Endothelial cell of umbilical vein (primary cell): Measurements from ENCODE around the gene SH3RF1. TPM values are rescaled to one million over a fixed set of nuclear protein-coding genes. Genes with fewer than 3 reads are reported as not detected.

Experiments used
- BruUV-seq: library from RNA; stranded (reverse); fragments of 400-500 nt; replicated peaks from 2 replicates; lab custom pipeline; 2021; lab: Mats Ljungman, UMichigan
- CTCF ChIA-PET: fragments of 300-600, 350-600 bp; sonication (Branson Sonifier 250); formaldehyde crosslinking; loops from one replicate; lab custom pipeline; 2021; ENCODE audit warnings: antibody characterized with exemption, inconsistent platforms; lab: Charles Lee
- POLR2A ChIA-PET: fragments of 300-600, 350-600 bp; sonication (Branson Sonifier 250); formaldehyde crosslinking; loops from one replicate; lab custom pipeline; 2021; ENCODE audit warnings: antibody characterized with exemption, inconsistent platforms; lab: Charles Lee
- DNase-seq: peaks from one replicate; pipeline ENCODE4 v3.0.0-alpha.2; 2011; ENCODE audit warnings: low read depth, low spot score
- FAIRE-seq: peaks from 2 replicates; lab custom pipeline; 2011; peaks lifted over from hg19 to GRCh38; lab: Jason Lieb, UNC
- H2AFZ ChIP-seq: 2 replicates; pipeline ENCODE4 v1.6.0; 2012; ENCODE audit warnings: low read depth, low read length, control low read depth, inconsistent platforms
- H3K27ac ChIP-seq: 2 replicates; pipeline ENCODE4 v1.5.1; 2011; ENCODE audit warnings: low read depth, mild to moderate bottlenecking, control low read depth, low read length, moderate library complexity; ENCODE audit not compliant: insufficient read depth
- H3K27me3 ChIP-seq, 2 experiments: 2 replicates each; pipeline versions ENCODE4 v1.6.0 to v1.6.1; 2011; ENCODE audit warnings: low read length in 2 of 2, mixed read lengths in 1 of 2; ENCODE audit not compliant: control insufficient read depth in 2 of 2, insufficient read depth in 2 of 2
- H3K36me3 ChIP-seq, 2 experiments: 2 replicates in 1 of 2; 3 replicates in 1 of 2; pipeline ENCODE4 v1.5.1; 2011; ENCODE audit warnings: low read length in 2 of 2, mild to moderate bottlenecking in 1 of 2, moderate library complexity in 1 of 2; ENCODE audit not compliant: control insufficient read depth in 2 of 2, insufficient read depth in 2 of 2; ENCODE audit errors: extremely low read depth in 1 of 2
- H3K4me1 ChIP-seq: 3 replicates; pipeline ENCODE4 v1.5.1; 2011; ENCODE audit warnings: mild to moderate bottlenecking, low read length; ENCODE audit not compliant: control insufficient read depth, insufficient read depth; ENCODE audit errors: extremely low read depth
- H3K4me2 ChIP-seq: 2 replicates; pipeline ENCODE4 v1.6.1; 2011; ENCODE audit warnings: low read length, control low read depth, mixed read lengths; ENCODE audit not compliant: insufficient read depth
- H3K4me3 ChIP-seq, 3 experiments: fragments of 200-600 bp in 1 of 3; sonication (generic), shearing (Covaris generic) in 1 of 3; replicated peaks in 1 of 3; 2 replicates each; pipeline ENCODE4 v1.5.1; 2011 to 2016; ENCODE audit warnings: control low read depth in 3 of 3, low read length in 3 of 3, mild to moderate bottlenecking in 2 of 3, inconsistent platforms in 1 of 3, low read depth in 1 of 3, moderate library complexity in 1 of 3; ENCODE audit not compliant: insufficient read depth in 1 of 3
- H3K79me2 ChIP-seq: 2 replicates; pipeline ENCODE4 v1.6.0; 2012; ENCODE audit warnings: low read length, inconsistent platforms; ENCODE audit not compliant: control insufficient read depth, insufficient read depth
- H3K9ac ChIP-seq: replicated peaks from 2 replicates; pipeline ENCODE3; 2011; ENCODE audit warnings: low read length, control low read depth; ENCODE audit not compliant: insufficient read depth; ENCODE audit errors: extremely low read depth
- H3K9me1 ChIP-seq: replicated peaks from 3 replicates; pipeline ENCODE4 v1.6.0; 2011; ENCODE audit warnings: mild to moderate bottlenecking, low read length; ENCODE audit not compliant: control insufficient read depth, insufficient read depth; ENCODE audit errors: extremely low read depth
- H3K9me3 ChIP-seq: replicated peaks from 2 replicates; pipeline ENCODE4 v1.5.1; 2012; ENCODE audit warnings: low read length, inconsistent platforms; ENCODE audit not compliant: control insufficient read depth, insufficient read depth
- H4K20me1 ChIP-seq: replicated peaks from 2 replicates; pipeline ENCODE3; 2011; ENCODE audit warnings: mild to moderate bottlenecking, low read length; ENCODE audit not compliant: control insufficient read depth, insufficient read depth; ENCODE audit errors: extremely low read depth
- EZH2 ChIP-seq: IDR thresholded peaks from 2 replicates; pipeline ENCODE4 v1.6.1; 2012; ENCODE audit warnings: borderline replicate concordance, low read depth, mild to moderate bottlenecking, moderate library complexity, low read length, inconsistent platforms; ENCODE audit not compliant: severe bottlenecking
- FOS ChIP-seq: IDR thresholded peaks from 2 replicates; pipeline ENCODE4 v1.6.1; 2011; ENCODE audit warnings: mild to moderate bottlenecking, low read length, moderate library complexity, borderline replicate concordance; ENCODE audit not compliant: insufficient read depth
- GATA2 ChIP-seq: IDR thresholded peaks from 2 replicates; pipeline ENCODE4 v1.7.0; 2011; ENCODE audit warnings: low read depth, mild to moderate bottlenecking, moderate library complexity, mixed read lengths, low read length; ENCODE audit not compliant: insufficient read length, insufficient read depth
- JUN ChIP-seq: IDR thresholded peaks from 2 replicates; pipeline ENCODE4 v1.6.1; 2011; ENCODE audit warnings: borderline replicate concordance, low read depth; ENCODE audit not compliant: insufficient read length, insufficient read depth
- MYC ChIP-seq: IDR thresholded peaks from one replicate; pipeline ENCODE4 v1.6.1; 2011; ENCODE audit warnings: mild to moderate bottlenecking, low read depth, low read length
- POLR2A ChIP-seq: IDR thresholded peaks from 2 replicates; pipeline ENCODE4 v1.6.1; 2012; ENCODE audit warnings: low read depth, mild to moderate bottlenecking, control low read depth, low read length
- POLR2AphosphoS5 ChIP-seq: IDR thresholded peaks from 2 replicates; pipeline ENCODE4 v1.6.1; 2012; ENCODE audit warnings: low read depth, mild to moderate bottlenecking, control low read depth, low read length, moderate library complexity; ENCODE audit not compliant: insufficient read depth
- dilution Hi-C: fragments of 300-500 bp; cut with MboI; formaldehyde crosslinking; loops from one replicate; pipeline ENCODE4 v1.15.0; 2019; ENCODE audit warnings: low sequenced_read_pairs; ENCODE audit not compliant: extremely low pct_ligation_motif_present
- intact Hi-C: fragments of 100-400 bp; cut with micrococcal nuclease; formaldehyde crosslinking; loops from one replicate; pipeline ENCODE4 v1.10.0; 2022
- polyA plus RNA-seq, 4 experiments: library from polyadenylated mRNA; depleted of rRNA in 3 of 4; stranded (reverse) in 3 of 4; unstranded in 1 of 4; fragments of >200 nt; gene quantifications; 2 replicates each; pipeline versions ENCODE4 v1.2.1 to v1.2.3, GENCODE V29; 2011 to 2012; ENCODE audit warnings: missing spikeins in 1 of 4
- total RNA-seq: library from RNA; stranded (reverse); gene quantifications from 2 replicates; pipeline ENCODE4 v1.2.3, GENCODE V29; 2021
- TF ChIP-seq, protein P1 (sequence below), 2 donors: IDR thresholded peaks; 1 replicate in 1 of 2; 2 replicates in 1 of 2; pipeline ENCODE4 v1.5.1; 2011; ENCODE audit warnings: low read length in 2 of 2, mild to moderate bottlenecking in 2 of 2, moderate library complexity in 2 of 2, control low read depth in 1 of 2, inconsistent platforms in 1 of 2, low read depth in 1 of 2; ENCODE audit not compliant: insufficient read depth in 1 of 2; ENCODE audit errors: extremely low read depth in 1 of 2
- TF ChIP-seq, protein P2 (sequence below): IDR thresholded peaks from 2 replicates; pipeline ENCODE4 v1.6.1; 2011; ENCODE audit not compliant: insufficient read depth, insufficient read length

The SH3RF1 gene
- total and polyA plus RNA-seq, 2 donors (not counting 3 experiments of a cell fraction or from before 2014, with no cell fraction given) = 16.2 to 24.9 TPM

DNA sequence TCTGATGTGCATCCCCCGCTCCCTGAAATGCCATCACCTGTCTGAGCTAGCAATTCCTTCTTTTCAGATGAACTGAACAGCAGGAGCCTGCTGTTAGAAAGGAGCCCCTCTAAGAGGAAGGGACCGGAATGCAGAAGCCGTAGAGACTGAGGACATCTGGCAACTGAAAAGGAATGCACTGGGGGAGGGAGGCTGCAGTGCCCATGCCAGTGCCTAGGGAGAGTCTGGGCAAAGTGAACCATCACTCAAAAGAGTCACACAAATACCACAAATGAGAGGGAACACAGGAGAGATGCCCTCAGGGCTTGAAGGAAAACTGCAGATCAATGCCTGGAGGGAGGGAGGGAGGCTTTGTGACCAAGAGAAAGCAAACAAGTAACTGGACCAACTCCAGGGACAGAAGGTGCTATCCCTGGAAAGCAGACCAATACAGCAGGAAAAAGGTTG, 166.8 kb downstream of the SH3RF1 start:
- ChIA-PET POLR2A (no interaction called here), CTCF (interaction anchor here (1.6 kb wide), 1 partner anchor 12 kb away, joined by 8 read pairs; no protein-coding TSS in a partner anchor)
- no peaks in the 10 kb centered on the region for H3K27me3 ChIP-seq
- H3K4me3 ChIP-seq = no peak overlapping the region
- intact Hi-C loops (no loop called here), dilution Hi-C loops (no loop called here)
- H3K27ac ChIP-seq = no peak overlapping the region
- peaks cover 11 to 13% of the 10 kb centered on the region in 2 experiments for H3K36me3 ChIP-seq
- TF ChIP-seq FOS (no peak), POLR2AphosphoS5 (no peak), GATA2 (no peak), POLR2A (no peak), JUN (no peak), MYC (no peak), EZH2 (no peak)
- TF ChIP-seq, protein P1, sequence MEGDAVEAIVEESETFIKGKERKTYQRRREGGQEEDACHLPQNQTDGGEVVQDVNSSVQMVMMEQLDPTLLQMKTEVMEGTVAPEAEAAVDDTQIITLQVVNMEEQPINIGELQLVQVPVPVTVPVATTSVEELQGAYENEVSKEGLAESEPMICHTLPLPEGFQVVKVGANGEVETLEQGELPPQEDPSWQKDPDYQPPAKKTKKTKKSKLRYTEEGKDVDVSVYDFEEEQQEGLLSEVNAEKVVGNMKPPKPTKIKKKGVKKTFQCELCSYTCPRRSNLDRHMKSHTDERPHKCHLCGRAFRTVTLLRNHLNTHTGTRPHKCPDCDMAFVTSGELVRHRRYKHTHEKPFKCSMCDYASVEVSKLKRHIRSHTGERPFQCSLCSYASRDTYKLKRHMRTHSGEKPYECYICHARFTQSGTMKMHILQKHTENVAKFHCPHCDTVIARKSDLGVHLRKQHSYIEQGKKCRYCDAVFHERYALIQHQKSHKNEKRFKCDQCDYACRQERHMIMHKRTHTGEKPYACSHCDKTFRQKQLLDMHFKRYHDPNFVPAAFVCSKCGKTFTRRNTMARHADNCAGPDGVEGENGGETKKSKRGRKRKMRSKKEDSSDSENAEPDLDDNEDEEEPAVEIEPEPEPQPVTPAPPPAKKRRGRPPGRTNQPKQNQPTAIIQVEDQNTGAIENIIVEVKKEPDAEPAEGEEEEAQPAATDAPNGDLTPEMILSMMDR (IDR thresholded peaks at IDR 0.05; ENCODE audit: extremely low read depth in 1 of 2, insufficient read depth in 1 of 2, low read depth in 1 of 2, low read length in 2 of 2) = no peak
- TF ChIP-seq, protein P2, sequence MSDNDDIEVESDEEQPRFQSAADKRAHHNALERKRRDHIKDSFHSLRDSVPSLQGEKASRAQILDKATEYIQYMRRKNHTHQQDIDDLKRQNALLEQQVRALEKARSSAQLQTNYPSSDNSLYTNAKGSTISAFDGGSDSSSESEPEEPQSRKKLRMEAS = no peak
- H4K20me1 ChIP-seq = no peaks in the 10 kb centered on the region
- no peaks in the 10 kb centered on the region for H3K9me1 ChIP-seq
- no peak overlapping the region for H3K9ac ChIP-seq
- no TSS peak for BruUV-seq
- H3K79me2 ChIP-seq = peaks cover 6% of the 10 kb centered on the region
- FAIRE-seq (no peak), DNase-seq (no peak)
- H3K4me2 ChIP-seq = no peak overlapping the region
- H2AFZ ChIP-seq = no peak overlapping the region
- no peaks in the 10 kb centered on the region for H3K9me3 ChIP-seq
- H3K4me1 ChIP-seq = peaks cover 22% of the 10 kb centered on the region
